ENCODE data around the gene ARHGAP29. TPM values are rescaled to one million over a fixed set of nuclear protein-coding genes. Genes with fewer than 3 reads are reported as not detected.
A peak's percentile ranks its signal among the peaks of the same experiment; 100 is the strongest.

Gene ARHGAP29
- total RNA-seq, 1 donor from 2014 or later, result 187 TPM

GRCh38 chr1:94265011-94265422 lies 27.6 kb upstream of the ARHGAP29 start:
- DNase-seq (ENCODE audit: extremely low spot score, unreplicated experiment), result no peak
- H3K27me3 Mint-ChIP-seq (ENCODE audit: unreplicated experiment), result no peaks in the 10 kb centered on the region
- no peaks in the 10 kb centered on the region for H3K9me3 Mint-ChIP-seq (ENCODE audit: unreplicated experiment)
- peak overlapping the region; percentile 79 for H3K27ac Mint-ChIP-seq (ENCODE audit: unreplicated experiment)
- H3K4me1 Mint-ChIP-seq (ENCODE audit: unreplicated experiment), result peaks cover 38% of the 10 kb centered on the region
- H3K4me3 Mint-ChIP-seq (ENCODE audit: unreplicated experiment), result peak overlapping the region; percentile 20
- TF ChIP-seq CTCF (IDR thresholded peaks at IDR 0.05), result no peak
- no peaks in the 10 kb centered on the region for H3K36me3 Mint-ChIP-seq (ENCODE audit: unreplicated experiment)

- DNase-seq (ENCODE audit: extremely low spot score, unreplicated experiment), result no peak
- no peak for TF ChIP-seq CTCF (IDR thresholded peaks at IDR 0.05)
- H3K27ac Mint-ChIP-seq (ENCODE audit: unreplicated experiment), result no peak overlapping the region
- H3K4me3 Mint-ChIP-seq (ENCODE audit: unreplicated experiment), result no peak overlapping the region
- no peaks in the 10 kb centered on the region for H3K27me3 Mint-ChIP-seq (ENCODE audit: unreplicated experiment)
- no peaks in the 10 kb centered on the region for H3K36me3 Mint-ChIP-seq (ENCODE audit: unreplicated experiment)
- peaks cover 51% of the 10 kb centered on the region for H3K4me1 Mint-ChIP-seq (ENCODE audit: unreplicated experiment)
- H3K9me3 Mint-ChIP-seq (ENCODE audit: unreplicated experiment), result no peaks in the 10 kb centered on the region
Measured at GRCh38 chr1:94260635-94261387, 23.4 kb upstream of the ARHGAP29 start.

GRCh38 chr1:94259635-94260289 lies 22.4 kb upstream of the ARHGAP29 start:
- H3K9me3 Mint-ChIP-seq (ENCODE audit: unreplicated experiment), result no peaks in the 10 kb centered on the region
- no peak for DNase-seq (ENCODE audit: extremely low spot score, unreplicated experiment)

GRCh38 chr1:94258873-94259331 lies 21.5 kb upstream of the ARHGAP29 start:
- Mint-ChIP-seq H3K4me3 (ENCODE audit: unreplicated experiment) (no peak overlapping the region), H3K9me3 (ENCODE audit: unreplicated experiment) (no peaks in the 10 kb centered on the region), H3K36me3 (ENCODE audit: unreplicated experiment) (no peaks in the 10 kb centered on the region), H3K27me3 (ENCODE audit: unreplicated experiment) (no peaks in the 10 kb centered on the region), H3K4me1 (ENCODE audit: unreplicated experiment) (peaks cover 32% of the 10 kb centered on the region), H3K27ac (ENCODE audit: unreplicated experiment) (peak overlapping the region; percentile 89)
- no peak for DNase-seq (ENCODE audit: extremely low spot score, unreplicated experiment)
- TF ChIP-seq CTCF (IDR thresholded peaks at IDR 0.05), result no peak

More at GRCh38 chr1:94259635-94260289, 22.4 kb upstream of the ARHGAP29 start:
- no peak for TF ChIP-seq CTCF (IDR thresholded peaks at IDR 0.05)
- no peaks in the 10 kb centered on the region for H3K36me3 Mint-ChIP-seq (ENCODE audit: unreplicated experiment)
- H3K4me3 Mint-ChIP-seq (ENCODE audit: unreplicated experiment), result no peak overlapping the region
- peaks cover 40% of the 10 kb centered on the region for H3K4me1 Mint-ChIP-seq (ENCODE audit: unreplicated experiment)
- H3K27me3 Mint-ChIP-seq (ENCODE audit: unreplicated experiment), result no peaks in the 10 kb centered on the region
- peak overlapping the region; percentile 89 for H3K27ac Mint-ChIP-seq (ENCODE audit: unreplicated experiment)

- Mint-ChIP-seq H3K4me1 (ENCODE audit: unreplicated experiment) (peaks cover 24% of the 10 kb centered on the region), H3K27ac (ENCODE audit: unreplicated experiment) (no peak overlapping the region), H3K9me3 (ENCODE audit: unreplicated experiment) (no peaks in the 10 kb centered on the region)
Measured at GRCh38 chr1:94257444-94257843, 20.1 kb upstream of the ARHGAP29 start.

More at GRCh38 chr1:94257444-94257843, 20.1 kb upstream of the ARHGAP29 start:
- DNase-seq (ENCODE audit: extremely low spot score, unreplicated experiment), result no peak
- Mint-ChIP-seq H3K36me3 (ENCODE audit: unreplicated experiment) (no peaks in the 10 kb centered on the region), H3K27me3 (ENCODE audit: unreplicated experiment) (no peaks in the 10 kb centered on the region), H3K4me3 (ENCODE audit: unreplicated experiment) (no peak overlapping the region)
- no peak for TF ChIP-seq CTCF (IDR thresholded peaks at IDR 0.05)
